ENCODE measurements around the gene SCLY.

DNA sequence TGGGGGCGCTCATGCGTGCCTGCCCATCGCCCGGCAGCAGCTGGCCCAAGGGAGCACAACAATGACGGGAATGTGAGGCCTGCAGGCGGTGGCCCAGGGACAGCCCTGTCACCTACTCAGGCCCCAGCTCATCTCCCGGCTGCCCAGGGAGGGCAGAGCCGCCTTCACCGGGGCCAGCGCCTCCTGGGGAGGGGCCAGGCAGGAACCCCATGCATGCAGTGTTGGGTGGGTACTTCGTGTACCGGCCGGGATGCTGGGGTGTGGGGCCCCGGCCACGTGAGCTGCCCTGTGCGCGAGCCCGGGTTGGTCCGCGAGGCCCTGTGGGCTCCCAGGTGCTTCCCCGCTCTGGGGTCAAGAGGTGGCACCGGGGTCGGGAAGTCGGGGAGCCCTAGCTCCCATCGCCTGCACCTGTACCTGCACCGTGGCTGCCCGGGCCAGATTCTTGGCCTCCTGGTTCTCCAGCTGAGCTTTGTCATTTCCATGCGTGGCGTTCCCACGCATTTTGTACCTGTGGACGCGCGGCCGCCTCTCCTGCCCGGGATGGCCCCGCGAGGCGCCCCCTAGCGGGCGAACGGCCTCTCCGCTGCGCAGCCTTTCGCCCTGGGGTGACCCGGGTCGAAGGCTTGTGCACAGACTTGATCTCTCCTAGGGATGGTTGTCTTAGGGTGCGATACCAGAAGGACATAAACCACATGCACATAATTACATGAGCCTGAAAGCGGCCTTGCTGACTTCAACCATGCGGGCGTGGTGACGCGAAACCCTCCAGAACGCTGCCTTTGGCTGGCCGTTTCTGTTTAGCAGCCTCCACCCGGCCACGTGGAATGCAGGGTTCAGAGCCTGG, 78.6 kb downstream of the SCLY start:
- TF ChIP-seq, protein P1, sequence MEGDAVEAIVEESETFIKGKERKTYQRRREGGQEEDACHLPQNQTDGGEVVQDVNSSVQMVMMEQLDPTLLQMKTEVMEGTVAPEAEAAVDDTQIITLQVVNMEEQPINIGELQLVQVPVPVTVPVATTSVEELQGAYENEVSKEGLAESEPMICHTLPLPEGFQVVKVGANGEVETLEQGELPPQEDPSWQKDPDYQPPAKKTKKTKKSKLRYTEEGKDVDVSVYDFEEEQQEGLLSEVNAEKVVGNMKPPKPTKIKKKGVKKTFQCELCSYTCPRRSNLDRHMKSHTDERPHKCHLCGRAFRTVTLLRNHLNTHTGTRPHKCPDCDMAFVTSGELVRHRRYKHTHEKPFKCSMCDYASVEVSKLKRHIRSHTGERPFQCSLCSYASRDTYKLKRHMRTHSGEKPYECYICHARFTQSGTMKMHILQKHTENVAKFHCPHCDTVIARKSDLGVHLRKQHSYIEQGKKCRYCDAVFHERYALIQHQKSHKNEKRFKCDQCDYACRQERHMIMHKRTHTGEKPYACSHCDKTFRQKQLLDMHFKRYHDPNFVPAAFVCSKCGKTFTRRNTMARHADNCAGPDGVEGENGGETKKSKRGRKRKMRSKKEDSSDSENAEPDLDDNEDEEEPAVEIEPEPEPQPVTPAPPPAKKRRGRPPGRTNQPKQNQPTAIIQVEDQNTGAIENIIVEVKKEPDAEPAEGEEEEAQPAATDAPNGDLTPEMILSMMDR (IDR thresholded peaks at IDR 0.05), result no peak
- no peak for TF ChIP-seq POLR2A (IDR thresholded peaks at IDR 0.05)
- TF ChIP-seq EP300 (IDR thresholded peaks at IDR 0.05), result no peak
